Activated CD4-positive, alpha-beta T cell treated with anti-CD3 and anti-CD28 coated beads, Interleukin-2, Interleukin-4, amounts not matched to agents 100 ng/mL and 50 ng/mL, durations not matched to agents 16 hours and 8 hours (primary cell): ENCODE results near the gene KCNG4.
"Not testable (repeated sequence)": the region's sequence is repeated elsewhere in the genome, so short reads cannot be mapped to it uniquely, and the experiment has no call there.

ENCODE experiments used
- DNase-seq: peaks from one replicate; pipeline ENCODE4 v3.0.0-alpha.2; 2020; ENCODE audit warnings: low spot score

Gene KCNG4

GRCh38 chr16:84205976-84206691, 33.7 kb downstream of the KCNG4 start:
- no peak for DNase-seq

- not testable (repeated sequence) for DNase-seq
These were observed 34.7 kb downstream of the KCNG4 start for GRCh38 chr16:84205123-84205522.

GRCh38 chr16:84204551-84204950, 35.3 kb downstream of the KCNG4 start:
- DNase-seq = not testable (repeated sequence)

GRCh38 chr16:84199861-84200260, 40.0 kb downstream of the KCNG4 start:
- no peak for DNase-seq

- DNase-seq = no peak
These were observed 40.7 kb downstream of the KCNG4 start for GRCh38 chr16:84199097-84199496.

GRCh38 chr16:84198401-84198800, 41.4 kb downstream of the KCNG4 start:
- DNase-seq = no peak

DNA sequence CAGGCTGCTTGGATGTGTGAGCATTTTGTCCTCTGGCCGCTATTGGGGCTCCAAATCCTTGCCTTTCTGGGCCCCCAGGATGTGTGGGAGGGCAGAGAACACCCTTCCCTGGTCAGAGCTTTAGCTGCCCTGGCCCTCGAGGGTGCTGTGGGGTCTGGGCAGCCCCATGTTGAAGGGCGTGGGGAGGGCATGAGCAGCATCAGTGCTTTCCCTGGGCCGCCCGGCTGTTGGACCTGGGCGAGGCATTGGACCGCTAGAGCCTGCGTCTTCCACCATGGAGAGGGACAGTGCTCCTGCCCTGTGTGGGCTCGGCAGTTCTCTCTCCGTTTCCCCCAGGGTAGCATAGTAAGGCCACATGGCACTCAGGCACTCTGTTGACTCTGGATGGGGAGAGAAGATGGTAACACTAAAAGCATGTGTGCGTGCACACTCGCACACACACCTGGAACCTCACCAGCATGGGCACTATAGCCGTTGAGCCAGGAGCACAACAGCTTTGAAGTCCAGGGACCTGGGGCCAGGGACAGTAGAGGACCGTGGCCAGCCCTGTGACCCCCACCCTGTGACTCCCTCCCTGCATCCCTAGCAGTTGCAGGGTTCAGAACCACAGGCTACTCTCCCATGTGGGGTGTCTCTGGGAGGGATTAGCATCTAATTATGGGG, 42.2 kb downstream of the KCNG4 start:
- DNase-seq = no peak

- DNase-seq = no peak
These were observed 43.0 kb downstream of the KCNG4 start for GRCh38 chr16:84196727-84197394.

DNA sequence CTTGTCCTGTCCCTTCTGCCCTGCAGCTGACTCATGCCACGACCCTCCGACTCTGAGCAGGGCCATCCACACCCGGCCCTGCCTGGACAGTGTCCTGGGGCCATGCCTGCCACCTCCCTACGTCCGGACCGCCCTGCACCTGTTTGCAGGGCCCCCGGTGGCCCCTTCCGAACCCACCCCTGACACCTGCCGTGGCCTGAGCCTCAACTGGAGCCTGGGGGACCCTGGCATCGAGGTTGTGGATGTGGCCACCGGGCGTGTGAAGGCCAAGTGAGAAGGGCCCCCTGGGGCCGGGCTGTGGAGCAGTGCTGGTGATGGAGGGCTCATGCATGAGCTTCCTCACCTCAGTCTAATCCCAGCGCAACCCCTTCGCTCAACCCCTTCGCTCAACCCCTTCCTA, 43.7 kb downstream of the KCNG4 start:
- DNase-seq = no peak

DNA sequence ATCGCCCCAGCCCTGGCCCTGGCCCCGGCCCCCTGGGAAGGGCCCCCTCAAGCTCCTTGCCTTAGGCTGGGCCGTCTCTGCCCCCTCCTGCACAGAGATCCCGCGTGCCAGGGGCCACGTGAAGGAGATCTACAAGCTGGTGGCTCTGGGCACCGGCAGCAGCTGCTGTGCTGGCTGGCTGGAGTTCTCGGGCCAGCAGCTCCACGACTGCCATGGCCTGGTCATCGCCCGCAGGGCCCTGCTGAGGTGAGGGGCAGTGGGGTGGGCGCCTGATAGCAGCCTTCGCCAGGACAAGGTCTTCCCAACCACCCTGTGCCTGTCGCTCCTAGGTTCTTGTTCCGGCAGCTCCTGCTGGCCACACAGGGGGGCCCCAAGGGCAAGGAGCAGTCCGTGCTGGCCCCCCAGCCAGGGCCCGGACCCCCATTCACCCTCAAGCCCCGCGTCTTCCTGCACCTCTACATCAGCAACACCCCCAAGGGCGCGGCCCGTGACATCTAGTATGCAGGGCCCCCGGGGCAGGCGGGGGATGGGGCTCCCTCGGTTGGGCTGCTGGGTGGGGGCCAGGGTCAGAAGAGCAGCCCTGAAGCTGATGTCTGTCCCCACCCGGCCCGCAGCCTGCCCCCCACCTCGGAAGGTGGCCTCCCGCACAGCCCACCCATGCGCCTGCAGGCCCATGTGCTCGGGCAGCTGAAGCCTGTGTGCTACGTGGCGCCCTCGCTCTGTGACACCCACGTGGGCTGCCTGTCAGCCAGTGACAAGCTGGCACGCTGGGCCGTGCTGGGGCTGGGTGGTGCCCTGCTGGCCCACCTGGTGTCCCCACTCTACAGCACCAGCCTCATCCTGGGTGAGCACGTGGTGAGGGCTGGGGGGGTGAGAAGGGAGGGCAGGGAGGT, 44.4 kb downstream of the KCNG4 start:
- no peak for DNase-seq

DNA sequence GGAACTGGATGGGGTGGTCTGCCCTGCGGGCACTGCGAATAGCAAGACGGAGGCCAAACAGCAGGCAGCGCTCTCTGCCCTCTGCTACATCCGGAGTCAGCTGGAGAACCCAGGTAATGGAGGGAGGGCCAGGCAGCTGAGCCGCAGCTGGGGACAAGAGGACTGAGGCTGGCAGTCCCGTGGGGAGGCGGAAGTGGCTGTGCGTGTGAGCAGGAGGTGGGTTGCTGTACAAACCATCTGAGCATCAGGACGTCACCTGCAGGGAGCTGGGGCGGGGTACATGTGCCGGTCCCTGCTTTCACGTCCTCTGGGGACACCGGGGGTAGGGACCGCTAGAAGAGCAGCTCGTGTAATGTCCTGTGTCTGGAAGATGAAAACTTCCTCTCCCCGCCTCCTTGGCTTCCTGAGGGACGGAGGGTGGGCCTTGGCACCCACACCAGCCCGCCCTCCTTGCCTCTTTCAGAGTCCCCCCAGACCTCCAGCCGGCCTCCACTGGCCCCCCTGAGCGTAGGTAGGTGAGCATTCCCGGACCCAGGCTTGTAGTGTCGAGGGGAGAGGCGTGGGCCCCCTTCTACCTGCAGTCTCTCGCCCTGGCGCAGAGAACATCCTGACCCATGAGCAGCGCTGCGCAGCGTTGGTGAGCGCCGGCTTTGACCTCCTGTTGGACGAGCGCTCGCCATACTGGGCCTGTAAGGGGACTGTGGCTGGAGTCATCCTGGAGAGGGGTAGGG, 45.2 kb downstream of the KCNG4 start:
- DNase-seq = no peak

- no peak for DNase-seq
These were observed 45.8 kb downstream of the KCNG4 start for GRCh38 chr16:84194018-84194417.

- no peak for DNase-seq
These were observed 46.3 kb downstream of the KCNG4 start for GRCh38 chr16:84193480-84193879.

DNA sequence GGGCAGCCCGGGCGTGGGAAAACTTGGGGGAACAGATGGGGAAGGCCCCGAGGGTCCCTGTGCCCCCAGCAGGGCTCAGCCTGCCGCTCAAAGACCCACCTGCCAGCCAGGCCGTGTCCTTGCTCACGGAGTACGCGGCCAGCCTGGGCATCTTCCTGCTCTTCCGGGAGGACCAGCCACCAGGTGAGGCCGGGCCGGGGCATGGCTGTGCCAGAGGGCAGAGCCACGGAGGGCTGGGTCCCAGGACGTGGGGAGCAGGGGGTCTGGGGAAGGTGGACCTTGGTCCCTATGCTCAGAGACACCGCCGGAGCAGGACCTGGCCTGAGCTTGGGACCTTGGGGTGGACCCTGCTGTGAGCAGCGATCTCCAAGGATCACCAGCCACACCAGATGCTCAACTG, 48.3 kb downstream of the KCNG4 start:
- DNase-seq = no peak

DNA sequence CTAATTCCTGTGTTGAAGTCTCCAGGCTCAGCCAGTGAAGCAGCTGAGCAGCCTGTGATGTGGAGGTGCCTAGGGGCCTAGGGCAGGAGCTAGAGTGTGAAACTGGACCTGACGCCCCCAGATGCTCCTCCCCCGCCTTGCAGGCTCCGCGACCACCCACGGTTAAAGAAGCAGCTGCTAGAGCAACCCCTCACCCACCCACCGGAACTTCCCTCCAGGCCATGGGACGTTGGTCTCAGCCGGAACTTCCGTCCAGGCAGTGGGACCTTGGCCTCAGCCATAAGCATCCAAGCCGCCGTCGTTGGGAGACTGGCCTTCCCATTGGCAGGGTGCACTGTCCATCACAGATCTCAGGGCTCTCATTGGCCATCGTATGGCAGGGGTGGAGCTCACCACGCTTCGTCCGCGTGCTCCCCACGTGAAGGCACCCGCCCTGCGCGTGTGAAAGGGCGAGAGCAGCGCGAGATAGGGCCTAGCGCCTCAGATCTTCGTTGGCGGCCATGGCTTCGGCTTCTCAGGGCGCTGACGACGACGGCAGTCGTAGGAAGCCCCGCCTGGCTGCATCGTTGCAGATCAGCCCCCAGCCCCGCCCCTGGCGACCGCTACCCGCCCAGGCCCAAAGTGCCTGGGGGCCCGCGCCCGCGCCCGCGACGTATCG, 49.0 kb downstream of the KCNG4 start, which contains the start of gene ADAD2:
Gene ADAD2 (plus strand): TSS at position 427 of the 658 bp plus-strand sequence. CDS start 74 bp downstream, at position 501.
- DNase-seq = no peak

GRCh38 chr16:84186685-84187437, 53.0 kb downstream of the KCNG4 start, which contains the start of gene TAF1C:
Gene TAF1C (minus strand): TSS chr16:84187057. CDS start chr16:84184988, 2,069 bp downstream.
- DNase-seq = peak; percentile 92

- DNase-seq = no peak
These were observed 55.0 kb downstream of the KCNG4 start for GRCh38 chr16:84184775-84185174.

DNA sequence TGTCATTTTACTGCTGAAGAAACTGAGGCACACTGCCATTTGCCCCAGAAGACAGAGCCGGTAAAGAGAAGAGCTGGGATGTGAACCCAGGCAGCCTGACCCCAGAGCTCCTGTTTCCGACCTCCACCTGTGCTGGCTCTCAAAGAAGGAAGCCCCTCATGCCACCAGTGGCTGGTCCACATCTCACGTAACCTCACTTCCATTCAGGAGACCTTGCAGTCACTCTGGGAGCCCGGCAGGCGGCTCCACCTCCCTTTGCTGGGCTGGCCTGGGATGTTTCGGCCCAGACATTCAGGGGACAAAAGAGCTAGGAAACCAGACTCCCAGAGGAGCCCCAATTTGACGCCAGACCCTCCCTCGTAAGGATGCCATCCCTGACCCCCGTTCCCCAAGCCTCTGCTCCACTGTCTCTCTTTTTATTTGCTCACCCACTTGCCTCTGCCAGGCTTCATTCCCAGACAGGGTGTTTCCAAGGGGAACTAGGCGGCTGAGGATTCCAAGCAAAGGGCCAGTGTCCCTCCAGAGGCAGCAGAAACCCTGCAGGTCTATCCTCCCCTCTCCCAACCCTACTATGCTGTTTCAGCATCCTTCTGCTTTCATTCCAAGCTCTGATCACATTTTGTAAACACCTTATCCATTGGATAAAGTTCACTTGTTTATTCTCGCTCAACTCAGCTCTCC, 55.8 kb downstream of the KCNG4 start:
- no peak for DNase-seq

DNA sequence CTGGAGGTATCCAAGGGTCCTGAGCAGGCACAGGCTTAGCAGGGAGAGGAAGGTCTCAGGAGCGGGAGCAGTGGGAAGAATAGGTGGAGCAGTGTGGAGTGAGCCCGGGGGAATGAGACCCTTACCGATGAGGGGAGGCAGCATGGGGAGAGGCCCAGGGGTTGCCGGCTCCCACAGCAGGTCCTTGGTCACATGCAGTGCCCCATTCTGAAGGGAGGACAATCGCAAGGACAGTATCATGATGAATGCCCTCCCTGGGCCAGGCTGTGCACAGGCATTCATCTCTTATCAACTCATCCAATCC, 56.3 kb downstream of the KCNG4 start:
- no peak for DNase-seq
